GM12872 (cell line): ENCODE data around the gene NFIB.

ENCODE experiments used
- CTCF ChIP-seq: IDR thresholded peaks from 3 replicates; pipeline ENCODE4 v1.5.1; 2011; ENCODE audit warnings: low read depth, mild to moderate bottlenecking, low read length, moderate library complexity; ENCODE audit not compliant: insufficient read depth

Gene NFIB

GRCh38 chr9:14336244-14336643 lies 22.3 kb upstream of the NFIB start:
- no peak for TF ChIP-seq CTCF

- TF ChIP-seq CTCF: no peak
Measured at GRCh38 chr9:14331120-14331519, 17.2 kb upstream of the NFIB start.

- TF ChIP-seq CTCF: no peak
Measured at GRCh38 chr9:14327036-14327435, 13.1 kb upstream of the NFIB start.

GRCh38 chr9:14326264-14326826 lies 12.4 kb upstream of the NFIB start:
- no peak for TF ChIP-seq CTCF

- TF ChIP-seq CTCF: no peak
Measured at GRCh38 chr9:14325147-14325546, 11.2 kb upstream of the NFIB start.

GRCh38 chr9:14323985-14324650 lies 10.2 kb upstream of the NFIB start:
- no peak for TF ChIP-seq CTCF

GRCh38 chr9:14323083-14323971 lies 9.4 kb upstream of the NFIB start:
- TF ChIP-seq CTCF: no peak
